Breast epithelium (tissue), 3 donors: ENCODE measurements around the gene NECAB3.

Source experiments
- CTCF ChIP-seq, 3 donors: fragments of 450-650 bp; IDR thresholded peaks; one replicate each; pipeline ENCODE4 v1.5.1; 2016 to 2017; ENCODE audit warnings: antibody characterized with exemption in 3 of 3, mild to moderate bottlenecking in 3 of 3, moderate library complexity in 3 of 3
- POLR2A ChIP-seq: fragments of 450-650 bp; IDR thresholded peaks from one replicate; pipeline ENCODE4 v1.6.1; 2016; ENCODE audit warnings: antibody characterized with exemption, mild to moderate bottlenecking, moderate library complexity

- TF ChIP-seq CTCF (IDR thresholded peaks at IDR 0.05) (no peak), POLR2A (no peak)
These were observed 6.5 kb upstream of the NECAB3 start for GRCh38 chr20:33680686-33681085.
